GM19328 (cell line): Measurements from ENCODE around the gene PRB4.
"Not testable (repeated sequence)": the region's sequence is repeated elsewhere in the genome, so short reads cannot be mapped to it uniquely, and the experiment has no call there.

Source experiments
- ATAC-seq: cut with Tn5 transposase; IDR thresholded peaks from one replicate; pipeline ENCODE4 v1.9.1; 2021; ENCODE audit warnings: mild to moderate bottlenecking, moderate library complexity; ENCODE audit not compliant: unreplicated experiment

PRB4 gene

DNA sequence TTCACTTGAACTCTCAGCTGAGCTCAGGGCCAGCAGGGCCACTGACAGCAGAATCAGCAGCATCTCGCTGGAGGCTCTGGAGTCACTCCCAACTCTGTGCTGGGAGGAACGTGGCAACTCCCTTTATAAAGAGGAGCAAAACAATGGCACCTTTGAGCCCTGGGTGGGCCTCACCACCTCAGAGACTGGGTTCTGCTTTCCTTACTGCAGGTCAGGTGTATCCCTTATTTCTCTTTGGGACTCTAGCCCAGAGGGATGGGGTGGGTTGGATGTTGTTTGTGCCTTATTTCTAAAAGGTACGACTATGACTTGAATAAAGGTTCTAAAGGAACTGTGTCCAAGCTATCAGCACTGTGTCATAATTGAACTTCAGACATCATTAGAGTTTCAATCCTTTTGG, at the start of gene PRB4:
TSS of gene PRB4 (minus strand) at position 101 of the 400 bp plus-strand sequence. CDS start at position 63, 38 bp downstream.
- no peak for ATAC-seq

DNA sequence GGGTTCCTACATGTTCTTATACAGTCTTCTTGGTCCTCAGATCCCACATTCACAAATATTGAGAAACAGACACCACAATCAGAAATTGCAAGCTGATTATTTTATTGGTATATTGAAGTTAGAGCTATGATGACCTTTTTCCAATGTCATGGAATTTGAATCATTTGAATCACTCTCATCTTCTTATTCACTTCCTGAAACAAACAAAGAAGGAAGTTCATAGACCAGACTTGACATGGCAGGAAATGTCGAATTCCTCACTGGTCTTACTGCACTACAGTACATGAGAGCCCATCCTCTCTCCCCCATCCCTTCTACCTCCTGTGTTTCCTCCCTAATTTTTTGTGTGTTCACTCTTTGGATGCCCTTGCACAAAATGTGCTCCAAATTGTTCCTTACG, 41.5 kb upstream of the PRB4 start:
- not testable (repeated sequence) for ATAC-seq

DNA sequence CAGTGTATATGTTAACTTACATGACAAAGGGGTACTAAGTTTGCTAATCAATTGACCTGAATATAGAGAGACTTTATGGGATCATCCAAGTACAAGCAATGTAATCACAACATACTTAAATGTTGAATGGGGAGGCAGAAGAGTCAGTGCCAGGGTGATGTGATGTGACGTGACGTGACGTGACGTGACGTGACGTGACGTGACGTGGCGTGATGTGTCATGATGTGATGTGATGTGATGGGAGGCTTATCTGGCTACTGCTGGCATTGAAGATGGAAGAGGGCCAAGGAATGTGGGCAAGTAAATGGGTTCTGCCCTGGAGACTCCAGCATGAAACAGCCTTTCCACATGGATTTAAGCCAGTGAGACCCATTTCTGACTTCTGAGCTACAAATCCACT, 38.2 kb upstream of the PRB4 start:
- no peak for ATAC-seq

DNA sequence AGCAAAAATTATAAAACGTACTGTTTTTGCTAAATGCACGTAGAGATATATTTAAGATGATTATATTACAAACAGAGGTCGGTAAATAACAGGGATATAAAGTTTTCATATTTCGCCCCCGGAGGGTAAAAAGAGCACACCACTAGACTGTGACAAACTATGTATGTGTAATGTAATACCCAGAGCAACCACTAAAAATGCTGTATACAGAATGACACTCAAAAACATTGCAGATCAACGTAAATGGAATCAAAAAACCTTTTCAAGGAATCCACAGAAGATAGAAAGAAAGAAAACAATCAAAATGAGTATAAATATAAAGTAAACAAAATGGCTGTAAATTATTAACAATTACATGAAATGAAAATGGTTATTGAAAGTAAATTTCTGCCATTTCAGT, 37.6 kb upstream of the PRB4 start:
- ATAC-seq: no peak

DNA sequence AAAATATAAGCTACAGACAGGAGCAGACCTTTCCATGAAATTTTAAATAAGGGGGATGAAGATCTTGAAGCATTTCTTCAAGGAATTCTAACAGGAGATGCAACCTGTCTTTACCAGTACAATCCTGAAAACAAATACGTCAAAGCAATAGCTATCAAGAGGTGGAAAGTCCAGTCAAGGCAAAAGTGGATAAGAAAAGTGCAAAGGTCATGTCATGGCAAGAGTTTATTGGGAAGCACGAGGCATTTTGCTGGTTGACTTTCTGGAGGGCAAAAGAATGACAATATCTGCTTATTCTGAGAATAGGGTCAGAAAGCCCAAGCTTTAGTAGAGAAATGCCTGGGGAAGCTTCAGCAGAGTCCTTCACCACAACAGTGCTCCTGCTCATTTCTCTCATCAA, 34.3 kb upstream of the PRB4 start:
- no peak for ATAC-seq

DNA sequence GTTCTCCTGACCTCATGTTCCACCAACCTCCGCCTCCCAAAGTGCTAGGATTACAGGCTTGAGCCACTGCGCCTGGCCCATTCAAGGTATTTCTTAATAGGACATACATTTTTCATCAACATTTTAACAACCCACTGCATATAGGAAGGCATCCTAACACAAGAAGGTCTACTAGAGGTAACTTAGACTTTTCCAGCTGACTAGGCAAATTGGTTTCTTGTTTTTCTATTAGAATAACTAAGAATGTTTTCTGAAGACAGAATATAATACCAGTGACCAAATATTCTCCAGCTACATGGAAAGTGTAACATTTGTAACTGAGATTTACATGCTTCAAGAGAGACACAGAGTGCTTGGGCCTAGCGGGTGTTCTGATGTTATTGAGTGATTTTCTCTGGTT, 14.2 kb upstream of the PRB4 start:
- ATAC-seq: no peak

DNA sequence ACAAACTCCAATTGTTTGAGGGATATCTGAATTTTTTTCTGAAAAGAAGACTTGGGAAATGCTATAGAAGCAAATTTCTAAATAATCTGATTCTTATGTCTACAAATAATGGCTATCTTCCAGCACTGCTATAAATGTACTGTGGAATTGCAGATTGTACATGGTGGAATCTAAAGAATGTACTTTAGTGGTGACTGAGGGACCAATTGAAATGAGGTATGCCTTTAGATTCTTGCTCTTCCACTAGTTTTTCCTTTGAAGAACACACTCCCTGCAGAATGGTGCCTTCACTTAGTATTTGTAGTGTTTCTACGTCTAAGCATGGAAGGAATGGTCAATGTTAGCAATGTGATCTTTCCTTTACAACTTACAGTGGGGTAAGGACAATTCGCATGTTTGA, 11.7 kb upstream of the PRB4 start:
- ATAC-seq: no peak

DNA sequence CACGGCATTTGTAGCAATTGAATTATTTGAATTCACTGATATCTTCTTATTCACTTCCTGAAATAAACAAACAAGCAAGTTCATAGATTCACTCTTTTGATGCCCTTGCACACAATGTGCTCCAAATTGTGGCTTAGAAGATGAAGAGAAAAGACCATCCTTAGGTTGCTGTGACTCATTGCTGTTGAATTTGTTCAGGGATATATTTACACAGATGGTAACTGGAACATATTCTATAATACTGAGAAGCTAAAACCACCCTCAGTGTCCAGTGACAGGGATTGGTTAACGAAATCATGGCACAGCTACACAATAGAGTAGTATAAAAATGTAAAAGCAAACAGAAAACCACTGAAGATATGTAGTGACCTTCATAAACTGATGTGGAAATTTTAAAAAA, 3.1 kb downstream of the PRB4 start:
- ATAC-seq: no peak

DNA sequence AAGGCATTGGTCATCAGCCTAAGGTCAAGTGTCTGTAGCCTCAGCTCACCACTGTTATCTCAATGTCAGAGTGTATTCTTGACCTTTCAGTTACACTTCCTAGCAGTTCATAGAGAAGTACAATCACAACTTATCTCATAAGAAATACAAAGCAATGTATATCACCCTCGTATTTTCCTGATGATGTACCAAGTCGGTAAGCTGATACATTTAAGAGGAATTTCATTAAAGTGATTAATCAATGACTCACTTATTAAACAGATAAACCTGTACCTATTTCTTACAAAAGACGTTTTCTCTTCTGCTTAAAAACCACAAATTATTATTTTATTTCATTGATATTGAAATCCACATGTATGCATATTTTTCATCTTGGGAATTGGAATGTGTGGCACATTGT, 36.8 kb downstream of the PRB4 start:
- no peak for ATAC-seq

DNA sequence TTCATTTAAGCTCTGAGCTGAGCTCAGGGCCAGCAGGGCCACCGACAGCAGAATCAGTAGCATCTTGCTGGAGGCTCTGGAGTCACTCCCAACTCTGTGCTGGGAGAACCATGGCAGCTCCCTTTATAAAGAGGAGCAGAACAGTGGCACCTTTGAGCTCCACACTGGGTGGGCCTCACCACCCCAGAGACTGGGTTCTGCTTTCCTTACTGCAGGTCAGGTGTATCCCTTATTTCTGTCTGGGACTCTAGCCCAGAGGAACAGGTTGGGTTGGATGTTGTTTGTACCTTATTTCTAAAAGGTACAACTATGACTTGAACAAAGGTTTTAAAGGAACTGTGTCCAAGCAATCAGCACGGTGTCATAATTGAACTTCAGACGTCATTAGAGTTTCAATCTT, 40.6 kb downstream of the PRB4 start, which contains the start of gene PRB3:
TSS of gene PRB3 (minus strand) at position 101 of the 400 bp plus-strand sequence. CDS start at position 63, 38 bp downstream.
- no peak for ATAC-seq

DNA sequence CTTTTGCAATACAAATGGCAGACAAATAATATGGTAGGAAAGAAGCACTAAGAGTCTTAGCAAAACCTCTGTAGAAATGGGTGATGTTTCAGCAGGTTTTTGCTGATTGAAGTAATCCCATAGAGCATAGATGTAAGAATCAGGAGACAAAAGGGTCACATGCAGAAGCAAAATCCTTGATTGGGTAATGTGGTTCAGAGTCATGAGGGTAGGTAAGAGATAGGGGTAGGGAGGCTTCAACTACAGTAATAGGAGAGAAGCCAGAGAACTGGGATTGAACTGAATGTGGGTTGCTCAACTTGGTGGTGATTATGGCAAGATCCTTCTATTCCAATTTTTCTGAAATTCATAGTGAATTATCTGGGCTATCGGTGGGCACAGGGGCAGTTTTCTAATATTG, 45.7 kb downstream of the PRB4 start:
- ATAC-seq: no peak
